NCI-H2107 treated with DMSO at 0.1 percent for 48 hours (cell line): ENCODE measurements around the gene MTX1.
A peak's percentile ranks its signal among the peaks of the same experiment; 100 is the strongest.
"Not testable (repeated sequence)": the region's sequence is repeated elsewhere in the genome, so short reads cannot be mapped to it uniquely, and the experiment has no call there.

Experiments used
- DNase-seq: peaks from one replicate; lab custom pipeline; 2025; ENCODE audit not compliant: unreplicated experiment; lab: John Stamatoyannopoulos, UW

MTX1 gene

GRCh38 chr1:155188268-155188667, 20.2 kb upstream of the MTX1 start:
- DNase-seq: no peak

- DNase-seq: not testable (repeated sequence)
Observed at GRCh38 chr1:155189926-155190325, 18.6 kb upstream of the MTX1 start.

- DNase-seq: no peak
Observed at GRCh38 chr1:155191904-155192303, 16.6 kb upstream of the MTX1 start.

GRCh38 chr1:155192346-155193274, 15.9 kb upstream of the MTX1 start:
- peak; percentile 95 for DNase-seq

- DNase-seq: peak; percentile 82
Observed at GRCh38 chr1:155193275-155193990, 15.1 kb upstream of the MTX1 start.

GRCh38 chr1:155193991-155194240, 14.6 kb upstream of the MTX1 start:
- DNase-seq: not testable (repeated sequence)

- no peak for DNase-seq
Observed at GRCh38 chr1:155195201-155196102, 13.0 kb upstream of the MTX1 start.

GRCh38 chr1:155196103-155196892, 12.2 kb upstream of the MTX1 start:
- DNase-seq: no peak

GRCh38 chr1:155196893-155197638, 11.4 kb upstream of the MTX1 start:
- DNase-seq: no peak

GRCh38 chr1:155197901-155198546, 10.5 kb upstream of the MTX1 start:
- DNase-seq: no peak

- DNase-seq: no peak
Observed at GRCh38 chr1:155198547-155198906, 10.0 kb upstream of the MTX1 start.

GRCh38 chr1:155199792-155200191, 8.7 kb upstream of the MTX1 start:
- DNase-seq: no peak

- no peak for DNase-seq
Observed at GRCh38 chr1:155200920-155201319, 7.6 kb upstream of the MTX1 start.

- DNase-seq: no peak
Observed at GRCh38 chr1:155202198-155202597, 6.3 kb upstream of the MTX1 start.

- no peak for DNase-seq
Observed at GRCh38 chr1:155202731-155203515, 5.6 kb upstream of the MTX1 start.

GRCh38 chr1:155205035-155205434, 3.5 kb upstream of the MTX1 start:
- DNase-seq: no peak

GRCh38 chr1:155205969-155206593, 2.4 kb upstream of the MTX1 start:
- no peak for DNase-seq
